IPS-18c (cell line): ENCODE data around the gene KDM3B.

ENCODE experiments used
- H3K4me3 ChIP-seq: 2 replicates; pipeline ENCODE4 v1.7.0; 2013; ENCODE audit warnings: low read depth, mild to moderate bottlenecking, low read length, moderate library complexity; ENCODE audit not compliant: insufficient read depth
- H3K9me3 ChIP-seq: one replicate; pipeline ENCODE4 v1.6.1; 2013; ENCODE audit warnings: mild to moderate bottlenecking, low read length, moderate library complexity; ENCODE audit not compliant: control insufficient read depth, insufficient read depth

The KDM3B gene

GRCh38 chr5:138438724-138439476, 86.4 kb downstream of the KDM3B start, which contains the start of gene REEP2:
REEP2 (plus strand) TSS chr5:138439057; CDS start chr5:138439209, 152 bp downstream.
- H3K4me3 ChIP-seq = peak within 1 kb of the TSS; percentile 57
- H3K9me3 ChIP-seq = no peaks in the 10 kb centered on the region

GRCh38 chr5:138439477-138440158, 87.1 kb downstream of the KDM3B start:
- no peaks in the 10 kb centered on the region for H3K9me3 ChIP-seq
- H3K4me3 ChIP-seq = peak overlapping the region; percentile 57

GRCh38 chr5:138440159-138441073, 87.9 kb downstream of the KDM3B start:
- H3K9me3 ChIP-seq = no peaks in the 10 kb centered on the region
- peak overlapping the region; percentile 57; the same call in 1 of the 2 replicates for H3K4me3 ChIP-seq

- Histone ChIP-seq H3K4me3 (no peak overlapping the region), H3K9me3 (no peaks in the 10 kb centered on the region)
These were observed 88.7 kb downstream of the KDM3B start for GRCh38 chr5:138441221-138441620.

GRCh38 chr5:138444078-138444773, 91.7 kb downstream of the KDM3B start:
- no peaks in the 10 kb centered on the region for H3K9me3 ChIP-seq
- no peak overlapping the region for H3K4me3 ChIP-seq

GRCh38 chr5:138444774-138445546, 92.5 kb downstream of the KDM3B start:
- no peaks in the 10 kb centered on the region for H3K9me3 ChIP-seq
- no peak overlapping the region for H3K4me3 ChIP-seq

- no peak overlapping the region for H3K4me3 ChIP-seq
- H3K9me3 ChIP-seq = no peaks in the 10 kb centered on the region
These were observed 93.2 kb downstream of the KDM3B start for GRCh38 chr5:138445547-138446271.

- no peak overlapping the region for H3K4me3 ChIP-seq
- H3K9me3 ChIP-seq = no peaks in the 10 kb centered on the region
These were observed 95.6 kb downstream of the KDM3B start for GRCh38 chr5:138448070-138448469.

- H3K4me3 ChIP-seq = no peak overlapping the region
- no peaks in the 10 kb centered on the region for H3K9me3 ChIP-seq
These were observed 96.3 kb downstream of the KDM3B start for GRCh38 chr5:138448481-138449398.

GRCh38 chr5:138449501-138450239, 97.2 kb downstream of the KDM3B start:
- Histone ChIP-seq H3K4me3 (no peak overlapping the region), H3K9me3 (no peaks in the 10 kb centered on the region)

GRCh38 chr5:138450971-138451370, 98.5 kb downstream of the KDM3B start:
- Histone ChIP-seq H3K9me3 (no peaks in the 10 kb centered on the region), H3K4me3 (no peak overlapping the region)

GRCh38 chr5:138452720-138453119, 100.2 kb downstream of the KDM3B start:
- no peaks in the 10 kb centered on the region for H3K9me3 ChIP-seq

GRCh38 chr5:138453590-138453989, 101.1 kb downstream of the KDM3B start:
- no peaks in the 10 kb centered on the region for H3K9me3 ChIP-seq
- H3K4me3 ChIP-seq = no peak overlapping the region

More at GRCh38 chr5:138452720-138453119, 100.2 kb downstream of the KDM3B start:
- no peak overlapping the region for H3K4me3 ChIP-seq

GRCh38 chr5:138454121-138454520, 101.6 kb downstream of the KDM3B start:
- no peak overlapping the region for H3K4me3 ChIP-seq
- no peaks in the 10 kb centered on the region for H3K9me3 ChIP-seq
